ENCODE data around the gene HSPG2. TPM values are rescaled to one million over a fixed set of nuclear protein-coding genes. Genes with fewer than 3 reads are reported as not detected.

HSPG2 gene
- total and polyA plus RNA-seq, 4 experiments from 2014 or later = 1.2 TPM; not detected in 2

GRCh38 chr1:21898326-21899200, 38.5 kb downstream of the HSPG2 start:
- ChIA-PET POLR2A (ENCODE audit: partially characterized antibody) (no interaction called here), CTCF (ENCODE audit: partially characterized antibody) (no interaction called here)
- H3K4me3 ChIP-seq (ENCODE audit: low read length in 2 of 2) = no peak overlapping the region
- no peak overlapping the region for H3K27ac ChIP-seq (ENCODE audit: low read depth, low read length)
- intact Hi-C loops (cut with micrococcal nuclease) = no loop called here
- no peaks in the 10 kb centered on the region for H3K27me3 ChIP-seq (ENCODE audit: insufficient read depth, low read length)
- Mint-ChIP-seq H3K4me3 (no peak overlapping the region), H3K9me3 (no peaks in the 10 kb centered on the region), H3K4me1 (peaks cover 0 to 3% (median 0%) of the 10 kb centered on the region in 4 donors), H3K27me3 (no peaks in the 10 kb centered on the region), H3K27ac (peak overlapping the region in 1 of 7 donors; percentile 13), H3K36me3 (no peaks in the 10 kb centered on the region)
- DNase-seq = no peak
- H3K9me3 ChIP-seq (ENCODE audit: control insufficient read depth in 1 of 2, low read length in 2 of 2) = no peaks in the 10 kb centered on the region
- H3K36me3 ChIP-seq (ENCODE audit: insufficient read depth, low read length) = no peaks in the 10 kb centered on the region
- H3K4me1 ChIP-seq (ENCODE audit: insufficient read depth, low read length) = no peaks in the 10 kb centered on the region

- Mint-ChIP-seq H3K27me3 (no peaks in the 10 kb centered on the region), H3K27ac (peak overlapping the region in 1 of 7 donors; percentile 73), H3K4me3 (no peak overlapping the region), H3K36me3 (no peaks in the 10 kb centered on the region), H3K9me3 (no peaks in the 10 kb centered on the region), H3K4me1 (peaks cover 0 to 3% (median 0%) of the 10 kb centered on the region in 4 donors)
- H3K27me3 ChIP-seq (ENCODE audit: insufficient read depth, low read length) = no peaks in the 10 kb centered on the region
- intact Hi-C loops (cut with micrococcal nuclease) = no loop called here
- no peaks in the 10 kb centered on the region for H3K9me3 ChIP-seq (ENCODE audit: control insufficient read depth in 1 of 2, low read length in 2 of 2)
- H3K4me1 ChIP-seq (ENCODE audit: insufficient read depth, low read length) = no peaks in the 10 kb centered on the region
- ChIA-PET POLR2A (ENCODE audit: partially characterized antibody) (no interaction called here), CTCF (ENCODE audit: partially characterized antibody) (no interaction called here)
- no peak for DNase-seq
- H3K4me3 ChIP-seq (ENCODE audit: low read length in 2 of 2) = no peak overlapping the region
- no peak overlapping the region for H3K27ac ChIP-seq (ENCODE audit: low read depth, low read length)
- H3K36me3 ChIP-seq (ENCODE audit: insufficient read depth, low read length) = no peaks in the 10 kb centered on the region
These were observed 39.3 kb downstream of the HSPG2 start for GRCh38 chr1:21897844-21898243.

GRCh38 chr1:21896652-21897532, 40.2 kb downstream of the HSPG2 start:
- no peak for DNase-seq
- H3K4me1 Mint-ChIP-seq = peaks cover 0 to 3% (median 0%) of the 10 kb centered on the region in 4 donors
- H3K9me3 Mint-ChIP-seq = no peaks in the 10 kb centered on the region
- H3K27me3 Mint-ChIP-seq = no peaks in the 10 kb centered on the region
- Histone ChIP-seq H3K36me3 (ENCODE audit: insufficient read depth, low read length) (no peaks in the 10 kb centered on the region), H3K9me3 (ENCODE audit: control insufficient read depth in 1 of 2, low read length in 2 of 2) (no peaks in the 10 kb centered on the region), H3K4me1 (ENCODE audit: insufficient read depth, low read length) (no peaks in the 10 kb centered on the region), H3K4me3 (ENCODE audit: low read length in 2 of 2) (no peak overlapping the region), H3K27ac (ENCODE audit: low read depth, low read length) (no peak overlapping the region), H3K27me3 (ENCODE audit: insufficient read depth, low read length) (no peaks in the 10 kb centered on the region)
- POLR2A ChIA-PET (ENCODE audit: partially characterized antibody) = no interaction called here
- CTCF ChIA-PET (ENCODE audit: partially characterized antibody) = no interaction called here
- no peaks in the 10 kb centered on the region for H3K36me3 Mint-ChIP-seq
- intact Hi-C loops (cut with micrococcal nuclease) = no loop called here
- H3K4me3 Mint-ChIP-seq = no peak overlapping the region
- no peak overlapping the region for H3K27ac Mint-ChIP-seq

- Mint-ChIP-seq H3K27ac (no peak overlapping the region), H3K4me1 (peaks cover 0 to 3% (median 0%) of the 10 kb centered on the region in 4 donors), H3K36me3 (no peaks in the 10 kb centered on the region), H3K4me3 (no peak overlapping the region), H3K27me3 (no peaks in the 10 kb centered on the region), H3K9me3 (no peaks in the 10 kb centered on the region)
- Histone ChIP-seq H3K27ac (ENCODE audit: low read depth, low read length) (no peak overlapping the region), H3K27me3 (ENCODE audit: insufficient read depth, low read length) (no peaks in the 10 kb centered on the region), H3K9me3 (ENCODE audit: control insufficient read depth in 1 of 2, low read length in 2 of 2) (no peaks in the 10 kb centered on the region), H3K36me3 (ENCODE audit: insufficient read depth, low read length) (no peaks in the 10 kb centered on the region), H3K4me3 (ENCODE audit: low read length in 2 of 2) (no peak overlapping the region), H3K4me1 (ENCODE audit: insufficient read depth, low read length) (no peaks in the 10 kb centered on the region)
- ChIA-PET CTCF (ENCODE audit: partially characterized antibody) (no interaction called here), POLR2A (ENCODE audit: partially characterized antibody) (no interaction called here)
- no peak for DNase-seq
- intact Hi-C loops (cut with micrococcal nuclease) = no loop called here
These were observed 41.1 kb downstream of the HSPG2 start for GRCh38 chr1:21896026-21896425.

- Histone ChIP-seq H3K36me3 (ENCODE audit: insufficient read depth, low read length) (no peaks in the 10 kb centered on the region), H3K27me3 (ENCODE audit: insufficient read depth, low read length) (no peaks in the 10 kb centered on the region), H3K27ac (ENCODE audit: low read depth, low read length) (no peak overlapping the region), H3K4me1 (ENCODE audit: insufficient read depth, low read length) (no peaks in the 10 kb centered on the region), H3K9me3 (ENCODE audit: control insufficient read depth in 1 of 2, low read length in 2 of 2) (no peaks in the 10 kb centered on the region), H3K4me3 (ENCODE audit: low read length in 2 of 2) (no peak overlapping the region)
- intact Hi-C loops (cut with micrococcal nuclease) = no loop called here
- ChIA-PET CTCF (ENCODE audit: partially characterized antibody) (no interaction called here), POLR2A (ENCODE audit: partially characterized antibody) (no interaction called here)
- Mint-ChIP-seq H3K4me3 (no peak overlapping the region), H3K36me3 (no peaks in the 10 kb centered on the region), H3K9me3 (no peaks in the 10 kb centered on the region), H3K27ac (no peak overlapping the region), H3K27me3 (no peaks in the 10 kb centered on the region), H3K4me1 (peaks cover 0 to 3% (median 0%) of the 10 kb centered on the region in 4 donors)
- DNase-seq = no peak
These were observed 42.9 kb downstream of the HSPG2 start for GRCh38 chr1:21894034-21894881.

- intact Hi-C loops (cut with micrococcal nuclease) = no loop called here
- Histone ChIP-seq H3K9me3 (ENCODE audit: control insufficient read depth in 1 of 2, low read length in 2 of 2) (no peaks in the 10 kb centered on the region), H3K27ac (ENCODE audit: low read depth, low read length) (no peak overlapping the region), H3K36me3 (ENCODE audit: insufficient read depth, low read length) (no peaks in the 10 kb centered on the region), H3K4me3 (ENCODE audit: low read length in 2 of 2) (no peak overlapping the region), H3K27me3 (ENCODE audit: insufficient read depth, low read length) (no peaks in the 10 kb centered on the region), H3K4me1 (ENCODE audit: insufficient read depth, low read length) (no peaks in the 10 kb centered on the region)
- POLR2A ChIA-PET (ENCODE audit: partially characterized antibody) = no interaction called here
- Mint-ChIP-seq H3K4me3 (no peak overlapping the region), H3K27ac (no peak overlapping the region), H3K4me1 (no peaks in the 10 kb centered on the region), H3K27me3 (no peaks in the 10 kb centered on the region), H3K36me3 (no peaks in the 10 kb centered on the region), H3K9me3 (no peaks in the 10 kb centered on the region)
- no peak for DNase-seq
- CTCF ChIA-PET (ENCODE audit: partially characterized antibody) = no interaction called here
These were observed 43.9 kb downstream of the HSPG2 start for GRCh38 chr1:21893046-21893805.

All from CD4-positive, alpha-beta memory T cell (primary cell).